Mesenteric fat pad (tissue), 1 donor: ENCODE results near the gene RADIL. TPM values are rescaled to one million over a fixed set of nuclear protein-coding genes. Genes with fewer than 3 reads are reported as not detected.
"Not testable (repeated sequence)": the region's sequence is repeated elsewhere in the genome, so short reads cannot be mapped to it uniquely, and the experiment has no call there.

Experiments used
- DNase-seq: peaks from one replicate; pipeline ENCODE4 v3.0.0-alpha.2; 2020; ENCODE audit warnings: low spot score
- total RNA-seq: library from RNA; stranded (reverse); fragmentation: NEBNext Ultra II Directional; extraction: Animal tissue kit (Norgen Biotek cat#: 25700); gene quantifications from one replicate; pipeline ENCODE4 v1.2.1, GENCODE V29; 2021
- donor health status: DM: yes; HTN: yes; CAD: no.

RADIL gene
- total RNA-seq, 1 donor from 2014 or later, result 6.1 TPM

DNA sequence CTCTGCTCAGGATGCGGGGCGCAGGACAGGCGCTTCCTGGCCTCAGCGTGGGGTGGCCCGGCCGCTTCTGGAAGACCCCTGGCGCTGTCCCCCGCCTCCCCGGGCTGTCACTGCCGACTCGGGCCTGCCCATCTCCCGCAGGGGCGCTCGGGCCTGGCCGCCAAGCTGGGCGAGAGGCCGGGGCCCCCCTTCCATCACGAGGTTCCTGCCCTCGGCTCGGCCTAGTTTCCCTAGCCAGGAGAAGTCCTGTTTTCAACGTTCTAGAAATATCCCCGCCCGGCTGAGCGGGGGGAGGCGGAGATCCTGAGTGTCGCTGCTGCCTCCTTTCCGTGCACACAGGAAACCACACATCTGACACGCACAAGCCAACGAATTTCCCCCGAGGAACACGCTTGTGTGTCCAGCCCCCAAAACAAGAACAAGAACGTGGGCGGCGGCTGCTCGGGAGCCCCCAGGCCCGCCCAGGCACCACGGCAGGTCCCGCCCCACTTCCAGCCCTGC is 74.4 kb downstream of the RADIL start:
- no peak for DNase-seq

DNA sequence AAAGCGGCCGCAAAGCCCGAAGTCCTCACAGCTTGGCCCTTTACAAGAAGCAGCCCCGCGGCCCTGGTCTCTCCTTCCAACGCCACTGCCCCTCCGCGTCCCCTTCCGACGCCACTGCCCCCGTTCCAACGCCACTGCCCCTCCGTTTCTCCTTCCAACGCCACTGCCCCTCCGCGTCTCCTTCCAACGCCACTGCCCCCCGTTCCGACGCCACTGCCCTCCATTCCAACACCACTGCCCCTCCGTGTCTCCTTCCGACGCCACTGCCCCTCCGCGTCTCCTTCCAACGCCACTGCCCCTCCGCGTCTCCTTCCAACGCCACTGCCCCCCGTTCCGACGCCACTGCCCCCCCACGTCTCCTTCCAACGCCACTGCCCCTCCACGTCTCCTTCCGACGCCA is 75.0 kb downstream of the RADIL start:
- DNase-seq, result no peak

DNA sequence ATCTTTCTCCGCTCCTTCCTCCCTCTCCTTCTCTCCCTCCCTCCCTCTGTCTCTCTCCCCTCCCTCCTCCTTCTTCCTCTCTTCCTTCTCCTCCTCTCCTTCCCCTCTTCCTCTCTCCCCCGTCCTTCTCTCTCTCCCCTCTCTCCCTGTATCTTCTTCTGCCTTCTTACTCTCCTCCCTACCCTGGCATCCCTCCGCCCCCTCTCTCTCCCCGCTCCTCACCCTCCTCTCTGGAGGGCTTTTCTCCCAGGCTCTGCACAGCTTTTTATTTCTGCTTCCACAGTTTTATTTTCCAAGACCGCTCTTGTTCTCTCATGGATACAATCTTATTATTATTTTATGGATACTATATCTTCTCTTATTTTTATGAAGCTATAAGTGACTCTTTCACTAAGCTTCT is 75.5 kb downstream of the RADIL start:
- no peak for DNase-seq

DNA sequence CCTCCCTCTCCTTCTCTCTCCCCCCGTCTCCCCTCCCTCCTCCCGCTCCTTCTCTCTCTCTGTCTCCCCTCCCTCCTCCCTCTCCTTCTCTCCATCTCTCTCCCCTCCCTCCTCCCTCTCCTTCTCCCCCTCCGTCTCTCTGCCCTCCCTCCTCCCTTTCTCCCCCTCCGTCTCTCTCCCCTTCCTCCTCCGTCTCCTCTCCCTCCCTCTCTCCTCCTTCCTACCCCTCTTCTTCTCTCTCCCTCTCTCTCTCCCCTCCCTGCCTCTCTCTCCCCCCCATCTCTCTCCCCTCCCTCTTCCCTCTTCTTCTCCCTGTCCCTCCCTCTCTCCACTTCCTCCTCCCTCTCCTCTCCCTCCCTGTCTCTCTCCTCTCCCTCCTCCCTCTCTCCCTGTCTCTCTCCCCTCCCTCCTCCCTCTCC is 75.9 kb downstream of the RADIL start:
- DNase-seq, result no peak

DNA sequence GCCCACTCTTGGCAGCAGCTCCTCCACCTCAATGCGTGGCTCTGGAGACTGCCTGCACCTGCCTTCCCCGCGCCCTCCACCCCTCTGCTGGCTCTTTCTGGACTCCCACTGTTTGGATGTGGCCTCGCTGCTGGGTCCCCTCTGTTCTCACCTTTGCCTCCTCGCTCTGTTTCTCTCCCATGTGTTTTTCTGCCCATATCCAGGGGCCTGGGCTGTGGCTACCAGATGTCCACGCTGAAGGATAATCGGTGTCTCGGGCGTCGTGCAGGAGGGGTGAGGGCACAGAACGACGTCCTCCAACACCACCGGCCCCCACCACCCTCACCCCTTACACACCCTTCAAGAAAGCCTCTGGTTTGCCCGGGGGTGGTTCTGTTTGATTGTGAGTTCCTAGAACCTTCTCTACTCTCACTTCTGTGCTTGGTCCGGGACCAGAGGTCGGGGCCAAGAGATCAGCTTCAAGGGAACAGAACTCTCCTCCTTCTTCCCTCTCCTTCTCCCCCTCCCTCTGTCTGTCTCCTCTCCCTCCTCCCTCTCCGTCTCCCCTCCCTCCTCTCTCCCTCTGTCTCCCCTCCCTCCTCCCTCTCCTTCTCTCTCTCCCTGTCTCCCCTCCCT is 76.4 kb downstream of the RADIL start:
- no peak for DNase-seq

DNA sequence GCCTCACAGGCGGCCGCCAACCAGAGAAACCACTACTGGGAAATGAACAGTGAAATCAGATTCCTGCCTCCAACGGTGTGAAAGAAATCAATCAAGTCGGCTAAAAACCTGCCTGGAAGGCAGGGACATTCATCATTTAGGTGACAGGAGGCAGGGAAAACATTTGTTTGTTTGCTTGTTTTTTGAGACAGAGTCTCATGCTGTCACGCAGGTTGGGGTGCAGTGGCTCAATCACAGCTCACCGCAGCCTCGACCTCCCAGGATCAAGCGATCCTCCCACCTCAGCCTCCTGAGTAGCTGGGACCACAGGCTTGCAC is 77.6 kb downstream of the RADIL start:
- DNase-seq, result no peak

DNA sequence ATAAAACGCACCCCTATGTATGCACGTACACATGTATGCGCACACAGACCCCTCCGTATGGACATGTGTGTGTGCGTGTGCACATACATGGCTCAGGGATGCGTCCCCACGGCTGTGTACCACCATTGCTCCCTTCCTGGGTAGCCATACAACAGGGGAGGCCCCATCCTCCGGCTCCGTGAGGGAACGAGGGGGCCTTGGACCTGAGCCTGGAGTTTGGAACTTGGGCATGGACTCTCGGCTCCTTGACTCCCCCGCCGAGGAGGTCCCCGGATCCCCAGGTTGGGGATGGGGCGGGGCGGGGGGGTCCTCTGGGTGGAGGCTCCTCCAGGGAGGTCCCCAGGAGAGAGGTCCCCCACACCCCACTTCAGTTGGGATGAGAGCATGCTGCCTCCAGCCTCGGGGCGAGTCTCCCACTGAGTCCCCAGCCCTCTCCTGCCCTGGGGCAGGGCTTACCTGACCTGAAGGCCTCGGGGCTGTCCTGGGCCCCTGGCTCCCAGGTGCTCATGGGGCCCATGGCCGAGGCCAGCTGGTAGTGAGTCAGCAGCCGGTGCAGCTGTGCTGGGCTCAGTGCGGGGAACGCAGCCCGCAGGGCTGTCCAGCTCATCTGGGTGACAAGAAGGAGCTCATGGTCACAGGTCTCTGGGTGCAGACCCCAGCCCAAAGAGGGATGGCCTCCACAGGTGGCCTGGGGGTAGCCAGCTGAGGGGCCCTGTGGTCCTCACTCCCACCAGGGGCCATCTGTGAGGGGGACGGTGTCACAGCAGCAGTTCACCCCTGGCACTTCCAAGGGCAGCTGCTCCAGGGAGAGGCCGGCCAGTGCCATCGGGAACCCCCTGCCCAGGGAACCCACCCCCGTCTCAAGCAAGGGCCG is 78.2 kb downstream of the RADIL start:
- no peak for DNase-seq

DNA sequence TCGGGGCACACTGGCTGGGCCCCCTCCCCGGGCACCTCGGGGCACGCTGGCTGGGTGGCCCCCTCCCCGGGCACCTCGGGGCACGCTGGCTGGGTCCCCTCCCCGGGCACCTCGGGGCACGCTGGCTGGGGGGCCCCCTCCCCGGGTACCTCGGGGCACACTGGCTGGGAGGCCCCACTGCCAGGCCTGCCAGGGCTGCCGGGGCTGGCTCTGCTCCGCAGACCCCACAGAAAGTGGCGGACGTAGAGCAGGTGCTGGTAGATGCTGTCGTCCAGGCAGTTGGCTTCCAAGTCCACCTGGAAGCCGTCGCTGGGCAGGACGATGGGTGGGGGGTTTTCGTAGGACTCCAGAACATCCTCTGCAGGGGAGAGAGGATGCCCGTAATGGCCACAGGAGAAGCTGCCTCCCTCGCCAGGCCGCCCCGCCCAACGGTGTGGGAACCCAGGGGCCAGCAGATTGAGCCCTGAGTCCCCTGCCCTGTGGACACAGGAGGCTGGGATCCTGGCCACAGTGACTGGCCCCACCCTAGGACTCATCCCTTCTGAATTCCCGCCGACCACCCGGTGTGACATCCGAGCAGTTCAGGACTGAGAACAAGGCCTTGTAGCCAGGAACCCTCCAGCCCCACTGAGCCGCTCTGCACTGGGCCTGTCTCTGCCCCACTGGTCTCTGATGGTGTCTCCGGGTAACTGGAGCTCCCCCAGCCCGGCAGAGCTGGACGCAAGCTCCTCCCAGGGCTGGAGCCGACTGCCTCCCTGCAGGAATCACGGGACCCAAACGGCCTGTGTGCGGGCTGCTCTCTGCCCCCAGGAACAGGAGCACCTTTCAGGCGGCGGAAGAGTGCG is 79.9 kb downstream of the RADIL start:
- no peak for DNase-seq

DNA sequence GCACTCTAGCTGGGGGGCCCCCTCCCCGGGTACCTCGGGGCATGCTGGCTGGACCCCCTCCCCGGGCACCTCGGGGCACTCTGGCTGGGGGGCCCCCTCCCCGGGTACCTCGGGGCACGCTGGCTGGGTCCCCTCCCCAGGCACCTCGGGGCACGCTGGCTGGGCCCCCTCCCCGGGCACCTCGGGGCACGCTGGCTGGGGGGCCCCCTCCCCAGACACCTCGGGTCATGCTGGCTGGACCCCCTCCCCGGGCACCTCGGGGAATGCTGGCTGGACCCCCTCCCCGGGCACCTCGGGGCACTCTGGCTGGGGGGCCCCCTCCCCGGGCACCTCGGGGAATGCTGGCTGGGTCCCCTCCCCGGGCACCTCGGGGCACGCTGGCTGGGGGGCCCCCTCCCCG is 80.9 kb downstream of the RADIL start:
- not testable (repeated sequence) for DNase-seq

DNA sequence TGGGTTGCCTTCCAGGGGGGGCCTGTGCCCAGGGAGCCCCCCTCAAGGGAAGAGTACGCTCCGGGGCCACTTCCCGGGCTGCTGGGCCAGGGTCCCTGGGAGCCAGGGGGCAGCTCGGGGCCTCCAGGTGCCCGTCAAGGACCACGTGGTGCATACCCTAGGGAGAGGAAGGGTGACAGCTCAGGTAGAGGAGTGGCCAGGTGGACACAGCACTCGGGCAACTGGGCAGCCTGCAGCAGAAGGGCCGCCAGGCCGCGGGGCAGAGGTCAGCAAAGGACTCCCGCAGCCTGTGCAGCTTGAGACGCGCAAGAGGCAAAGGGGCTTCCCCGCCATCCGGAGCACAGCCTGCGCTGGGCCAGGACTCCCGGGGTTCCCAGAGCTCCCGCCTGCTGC is 81.7 kb downstream of the RADIL start:
- no peak for DNase-seq

DNA sequence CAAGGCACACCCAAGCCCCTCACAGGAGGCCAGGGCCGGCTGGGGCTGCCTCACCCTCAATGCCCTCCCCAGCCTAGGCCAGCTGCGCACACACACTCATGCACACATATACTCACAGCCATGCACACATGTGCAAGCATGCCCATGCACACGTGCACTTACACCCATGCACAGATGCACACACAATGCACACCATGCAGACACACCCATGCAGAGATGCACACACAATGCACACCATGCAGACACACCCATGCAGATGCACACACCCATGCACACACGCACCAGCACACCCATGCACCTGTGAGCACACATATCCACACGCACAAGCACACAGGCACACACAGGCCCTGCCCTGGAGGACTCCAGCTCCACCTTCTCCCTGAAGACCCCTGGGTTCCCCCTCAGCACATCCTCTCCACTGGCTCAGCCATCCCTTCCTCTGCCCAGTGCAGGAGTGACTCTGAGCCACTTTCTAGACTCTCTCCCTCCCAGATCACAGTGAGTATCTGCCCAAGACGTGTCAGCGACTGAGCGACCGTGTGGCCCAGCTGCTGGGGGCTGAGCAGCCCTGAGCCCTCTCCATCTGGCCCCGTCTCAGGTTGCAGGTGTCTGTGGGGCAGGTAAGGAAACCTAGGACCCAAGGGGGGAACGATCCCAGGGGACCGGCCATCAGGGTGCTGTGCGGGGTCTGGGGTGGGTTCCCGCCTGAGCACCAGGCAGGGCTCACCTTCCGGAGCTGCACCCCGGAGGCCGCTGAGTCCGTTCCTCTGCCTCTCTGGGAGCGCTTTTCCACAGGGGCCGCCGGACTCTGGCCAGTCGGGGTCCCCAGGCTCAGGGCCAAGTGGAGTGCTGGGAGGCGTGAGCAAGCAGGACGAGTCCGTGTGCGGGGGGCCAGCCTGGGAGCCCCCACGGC is 82.3 kb downstream of the RADIL start:
- no peak for DNase-seq

DNA sequence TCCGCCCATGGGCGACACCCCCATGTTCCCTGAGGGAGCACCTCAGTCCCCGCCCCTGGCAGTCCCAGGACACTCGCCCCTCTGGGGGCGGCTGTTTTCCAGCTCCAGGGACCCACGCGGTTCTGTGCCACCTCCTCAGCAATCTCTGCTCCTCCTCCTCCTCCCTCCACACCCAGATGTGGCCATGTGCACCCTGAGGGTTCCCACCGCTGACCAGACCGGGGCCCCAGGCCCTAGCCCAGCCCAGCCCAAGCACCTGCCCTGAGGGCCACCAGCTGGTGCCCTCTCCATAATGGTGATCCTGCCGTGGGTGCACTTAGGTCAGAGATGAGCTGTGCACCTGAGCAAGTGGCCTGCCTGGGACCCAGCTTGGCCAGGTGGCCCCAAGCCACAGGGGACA is 83.0 kb downstream of the RADIL start:
- DNase-seq, result no peak

DNA sequence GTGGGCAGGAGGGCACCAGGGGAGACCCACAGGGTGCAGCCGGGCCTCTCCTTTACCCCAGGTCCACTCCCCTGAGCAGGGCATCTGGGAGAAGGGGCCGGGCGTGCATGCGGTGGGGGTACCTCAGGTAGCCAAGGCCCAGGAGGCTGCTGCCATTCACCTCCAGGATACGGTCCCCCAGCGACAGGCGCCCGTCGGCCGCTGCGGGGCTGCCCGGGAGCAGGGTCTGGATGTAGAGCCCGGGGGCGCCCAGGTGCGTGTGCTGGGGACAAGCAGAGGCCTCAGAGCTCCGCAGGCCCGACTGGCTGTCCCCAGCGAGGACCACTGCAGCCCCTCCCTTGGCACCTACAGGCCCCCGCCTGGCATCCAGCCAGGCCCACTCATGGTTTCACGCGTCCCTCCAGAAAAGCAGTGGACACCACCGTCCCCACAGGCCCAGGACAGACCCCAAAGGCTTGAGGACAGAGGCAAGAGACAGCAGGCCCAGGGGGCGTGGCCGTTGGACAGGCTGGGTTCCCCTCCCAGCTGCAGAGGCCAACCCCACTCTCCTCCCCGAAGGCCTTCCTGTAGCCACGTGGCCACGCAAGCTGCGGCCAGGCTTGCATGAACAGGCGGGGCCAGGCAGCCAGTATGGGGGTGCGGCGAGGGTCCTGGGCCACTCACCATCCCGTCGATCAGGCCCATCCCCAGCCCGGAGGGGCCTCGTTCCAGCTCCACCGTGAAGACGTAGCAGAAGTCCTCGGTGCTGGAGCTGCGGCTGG is 83.8 kb downstream of the RADIL start:
- DNase-seq, result no peak

DNA sequence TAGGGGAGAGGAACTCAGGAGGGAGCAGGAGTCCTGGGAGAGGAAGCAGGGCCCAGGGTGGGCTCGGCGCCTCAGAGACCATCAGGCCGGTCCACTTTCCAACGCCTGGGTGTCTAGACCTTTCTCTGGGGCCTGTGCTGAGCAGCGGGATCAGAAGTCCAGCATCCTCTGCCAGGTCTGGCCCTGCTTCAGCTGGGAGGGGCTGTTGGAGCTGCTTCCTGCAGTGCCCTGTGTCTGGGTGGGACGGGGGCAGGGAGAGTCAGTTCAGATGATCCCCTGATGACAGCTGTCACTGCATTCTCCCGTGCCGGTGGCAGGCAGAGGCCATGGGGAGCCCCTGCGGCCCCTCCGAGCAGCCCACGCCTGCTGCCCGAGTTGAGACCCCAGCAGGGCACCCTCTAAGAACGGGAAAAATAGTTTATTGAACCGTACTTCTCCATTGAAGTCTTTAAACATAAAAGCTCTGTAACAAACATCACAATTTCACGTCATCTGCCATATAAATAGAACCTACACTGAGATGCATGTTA is 84.7 kb downstream of the RADIL start:
- DNase-seq, result no peak

DNA sequence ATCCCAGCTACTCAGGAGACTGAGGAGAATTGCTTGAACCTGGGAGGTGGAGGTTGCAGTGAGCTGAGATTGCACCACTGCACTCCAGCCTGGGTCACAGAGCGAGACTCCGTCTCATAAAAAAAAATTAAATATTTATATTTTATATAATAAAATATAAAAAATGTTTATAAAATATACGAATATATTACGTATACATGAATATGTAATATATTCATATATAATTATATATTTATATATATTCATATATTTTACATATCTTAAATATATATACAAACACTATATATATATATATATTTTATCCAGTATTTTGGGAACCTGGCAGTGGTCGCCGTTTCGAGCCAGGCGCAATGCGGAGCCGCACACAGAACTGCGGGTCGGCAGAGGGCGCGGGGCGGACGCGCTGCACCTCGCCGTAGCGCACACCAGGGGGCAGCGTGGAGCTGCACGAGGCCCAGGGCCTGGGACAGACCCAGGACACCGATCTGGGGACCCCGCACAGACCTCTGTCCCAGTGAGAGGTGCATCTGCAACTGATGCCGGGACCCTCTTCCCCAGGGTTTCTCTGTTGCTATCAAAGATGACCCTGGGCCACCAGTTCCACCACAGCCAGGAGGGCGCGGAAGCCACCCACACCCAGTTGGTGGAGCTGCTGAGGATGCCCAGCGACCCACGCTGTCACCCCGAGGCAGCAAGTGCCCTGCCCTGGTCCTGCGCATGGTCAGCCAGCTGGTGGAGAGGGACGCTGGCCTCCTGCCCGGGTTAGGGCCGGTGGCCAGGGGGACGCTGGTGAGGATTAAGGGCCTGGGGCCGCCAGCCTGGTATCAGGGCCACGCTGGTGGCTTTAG is 85.4 kb downstream of the RADIL start:
- DNase-seq, result no peak

DNA sequence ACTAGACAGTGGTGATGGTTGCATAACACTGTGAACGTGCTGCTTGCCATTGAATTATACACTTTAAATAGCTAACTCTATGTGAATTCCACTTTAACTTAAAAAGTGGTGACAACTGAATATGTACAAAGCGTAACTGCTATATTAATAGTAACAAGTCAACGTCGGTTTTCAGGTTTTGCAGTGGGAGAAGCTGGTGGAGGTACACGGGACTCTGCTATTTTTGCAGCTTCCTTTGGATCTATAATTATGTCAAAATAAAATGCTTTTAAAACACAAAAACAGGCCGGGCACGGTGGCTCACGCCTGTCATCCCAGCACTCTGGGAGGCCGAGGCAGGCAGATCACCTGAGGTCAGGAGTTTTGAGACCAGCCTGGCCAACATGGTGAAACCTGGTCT is 87.1 kb downstream of the RADIL start:
- DNase-seq, result no peak

DNA sequence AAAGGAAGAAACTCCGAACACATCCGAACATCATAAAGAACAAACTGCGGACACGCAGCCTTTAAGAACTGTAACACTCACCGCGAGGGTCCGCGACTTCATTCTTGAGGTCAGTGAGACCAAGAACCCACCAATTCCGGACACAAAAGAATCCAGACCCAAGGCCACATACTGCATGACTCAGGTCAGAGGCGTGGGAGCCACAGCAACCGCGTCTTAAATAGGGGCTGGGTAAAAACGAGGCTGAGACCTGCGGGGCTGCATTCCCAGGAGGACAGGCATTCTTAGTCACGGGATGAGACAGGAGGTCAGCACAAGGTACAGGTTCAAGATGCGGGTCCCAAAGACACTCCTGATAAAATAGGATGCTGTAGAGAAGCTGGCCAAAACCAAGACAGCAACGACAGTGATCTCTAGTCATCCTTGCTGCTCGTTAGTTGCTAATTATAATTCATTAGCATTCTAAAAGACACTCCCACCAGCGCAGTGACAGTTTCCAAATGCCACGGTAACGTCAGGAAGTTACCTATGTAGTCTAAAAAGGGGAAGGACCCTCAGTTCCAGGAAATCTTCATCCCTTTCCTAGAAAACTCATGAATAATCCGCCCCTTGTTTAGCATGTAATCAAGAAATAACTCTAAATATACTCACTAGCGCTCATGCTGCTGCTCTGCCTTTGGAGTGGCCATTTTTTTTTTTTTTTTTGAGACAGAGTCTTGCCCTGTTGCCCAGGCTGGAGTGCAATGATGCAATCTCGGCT is 88.7 kb downstream of the RADIL start:
- DNase-seq, result no peak

DNA sequence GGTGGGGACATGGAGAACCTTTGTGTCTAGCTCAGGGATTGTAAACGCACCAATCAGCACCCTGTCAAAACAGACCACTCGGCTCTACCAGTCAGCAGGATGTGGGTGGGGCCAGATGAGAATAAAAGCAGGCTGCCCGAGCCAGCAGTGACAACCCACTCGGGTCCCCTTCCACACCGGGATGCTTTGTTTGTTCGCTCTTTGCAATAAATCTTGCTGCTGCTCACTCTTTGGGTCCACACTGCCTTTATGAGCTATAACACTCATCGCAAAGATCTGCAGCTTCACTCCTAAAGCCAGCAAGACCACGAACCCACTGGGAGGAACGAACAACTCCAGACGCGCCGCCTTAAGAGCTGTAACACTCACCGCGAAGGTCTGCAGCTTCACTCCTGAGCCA is 89.3 kb downstream of the RADIL start:
- not testable (repeated sequence) for DNase-seq
